ENCODE results near the gene ADAMTS15. TPM values are rescaled to one million over a fixed set of nuclear protein-coding genes. Genes with fewer than 3 reads are reported as not detected.

ADAMTS15 gene
- total RNA-seq, 2 donors from 2014 or later, result 4.0 to 9.9 TPM

GRCh38 chr11:130514316-130514715 is 65.9 kb downstream of the ADAMTS15 start:
- Histone ChIP-seq H3K27ac (no peak overlapping the region), H3K9me3 (no peaks in the 10 kb centered on the region), H3K4me1 (no peaks in the 10 kb centered on the region), H3K9ac (ENCODE audit: low read depth in 2 of 2, low read length in 2 of 2) (no peak overlapping the region), H3K27me3 (no peaks in the 10 kb centered on the region), H3K36me3 (no peaks in the 10 kb centered on the region), H3K4me3 (no peak overlapping the region)
- no peak for DNase-seq
- intact Hi-C loops (cut with DNase I), result no loop called here
- TF ChIP-seq CTCF (IDR thresholded peaks at IDR 0.05), result no peak

- Histone ChIP-seq H3K27ac (no peak overlapping the region), H3K4me3 (no peak overlapping the region), H3K9me3 (no peaks in the 10 kb centered on the region), H3K4me1 (no peaks in the 10 kb centered on the region), H3K36me3 (no peaks in the 10 kb centered on the region), H3K27me3 (no peaks in the 10 kb centered on the region), H3K9ac (ENCODE audit: low read depth in 2 of 2, low read length in 2 of 2) (no peak overlapping the region)
- DNase-seq, result no peak
- intact Hi-C loops (cut with DNase I), result no loop called here
- TF ChIP-seq CTCF (IDR thresholded peaks at IDR 0.05), result no peak
These were observed 66.4 kb downstream of the ADAMTS15 start for GRCh38 chr11:130514851-130515250.

- no peaks in the 10 kb centered on the region for H3K27me3 ChIP-seq
- TF ChIP-seq CTCF (IDR thresholded peaks at IDR 0.05), result no peak
- H3K9ac ChIP-seq (ENCODE audit: low read depth in 2 of 2, low read length in 2 of 2), result no peak overlapping the region
- no peaks in the 10 kb centered on the region for H3K36me3 ChIP-seq
- intact Hi-C loops (cut with DNase I), result no loop called here
- H3K4me1 ChIP-seq, result no peaks in the 10 kb centered on the region
- H3K27ac ChIP-seq, result no peak overlapping the region
- H3K9me3 ChIP-seq, result no peaks in the 10 kb centered on the region
- H3K4me3 ChIP-seq, result no peak overlapping the region
- no peak for DNase-seq
These were observed 67.5 kb downstream of the ADAMTS15 start for GRCh38 chr11:130515829-130516553.

- Histone ChIP-seq H3K36me3 (no peaks in the 10 kb centered on the region), H3K9ac (ENCODE audit: low read depth in 2 of 2, low read length in 2 of 2) (no peak overlapping the region), H3K27me3 (no peaks in the 10 kb centered on the region), H3K4me1 (no peaks in the 10 kb centered on the region), H3K27ac (no peak overlapping the region), H3K9me3 (no peaks in the 10 kb centered on the region), H3K4me3 (no peak overlapping the region)
- TF ChIP-seq CTCF (IDR thresholded peaks at IDR 0.05), result no peak
- DNase-seq, result no peak
- intact Hi-C loops (cut with DNase I), result no loop called here
These were observed 68.4 kb downstream of the ADAMTS15 start for GRCh38 chr11:130516554-130517505.

- no peaks in the 10 kb centered on the region for H3K36me3 ChIP-seq
- no peak for TF ChIP-seq CTCF (IDR thresholded peaks at IDR 0.05)
- no peaks in the 10 kb centered on the region for H3K27me3 ChIP-seq
- H3K9me3 ChIP-seq, result no peaks in the 10 kb centered on the region
- intact Hi-C loops (cut with DNase I), result no loop called here
- DNase-seq, result no peak
- H3K9ac ChIP-seq (ENCODE audit: low read depth in 2 of 2, low read length in 2 of 2), result no peak overlapping the region
- no peak overlapping the region for H3K27ac ChIP-seq
- no peaks in the 10 kb centered on the region for H3K4me1 ChIP-seq
- H3K4me3 ChIP-seq, result no peak overlapping the region
These were observed 69.8 kb downstream of the ADAMTS15 start for GRCh38 chr11:130518164-130518680.

All from colonic mucosa (tissue), 4 donors.